Measurements from ENCODE around the gene VAV2. TPM values are rescaled to one million over a fixed set of nuclear protein-coding genes. Genes with fewer than 3 reads are reported as not detected.

Gene VAV2
- total RNA-seq, 1 donor = 13.4 TPM

- no peak for DNase-seq (ENCODE audit: low read depth)
- TF ChIP-seq, protein P1, sequence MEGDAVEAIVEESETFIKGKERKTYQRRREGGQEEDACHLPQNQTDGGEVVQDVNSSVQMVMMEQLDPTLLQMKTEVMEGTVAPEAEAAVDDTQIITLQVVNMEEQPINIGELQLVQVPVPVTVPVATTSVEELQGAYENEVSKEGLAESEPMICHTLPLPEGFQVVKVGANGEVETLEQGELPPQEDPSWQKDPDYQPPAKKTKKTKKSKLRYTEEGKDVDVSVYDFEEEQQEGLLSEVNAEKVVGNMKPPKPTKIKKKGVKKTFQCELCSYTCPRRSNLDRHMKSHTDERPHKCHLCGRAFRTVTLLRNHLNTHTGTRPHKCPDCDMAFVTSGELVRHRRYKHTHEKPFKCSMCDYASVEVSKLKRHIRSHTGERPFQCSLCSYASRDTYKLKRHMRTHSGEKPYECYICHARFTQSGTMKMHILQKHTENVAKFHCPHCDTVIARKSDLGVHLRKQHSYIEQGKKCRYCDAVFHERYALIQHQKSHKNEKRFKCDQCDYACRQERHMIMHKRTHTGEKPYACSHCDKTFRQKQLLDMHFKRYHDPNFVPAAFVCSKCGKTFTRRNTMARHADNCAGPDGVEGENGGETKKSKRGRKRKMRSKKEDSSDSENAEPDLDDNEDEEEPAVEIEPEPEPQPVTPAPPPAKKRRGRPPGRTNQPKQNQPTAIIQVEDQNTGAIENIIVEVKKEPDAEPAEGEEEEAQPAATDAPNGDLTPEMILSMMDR (IDR thresholded peaks at IDR 0.05; ENCODE audit: insufficient read depth, low read depth, low read length) = no peak
- no peak overlapping the region for H3K4me3 ChIP-seq (ENCODE audit: low read depth, low read length)
These were observed 12.2 kb upstream of the VAV2 start for GRCh38 chr9:134004131-134004873.

DNA sequence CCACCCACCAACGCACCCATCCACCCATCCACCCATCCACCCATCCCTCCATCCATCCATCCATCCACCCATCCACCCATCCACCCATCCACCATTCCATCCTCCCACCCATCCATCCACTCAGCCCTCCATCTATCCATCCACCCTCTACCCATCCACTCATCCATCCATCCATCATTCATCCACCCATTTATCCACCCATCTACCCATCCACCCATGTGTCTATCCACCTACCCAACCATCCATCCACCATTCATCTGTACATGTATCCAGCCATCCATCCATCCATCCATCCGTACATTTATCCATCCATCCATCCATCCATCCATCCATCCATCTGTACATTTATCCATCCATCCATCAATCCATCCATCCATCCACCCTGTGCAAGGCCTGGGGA, 11.1 kb upstream of the VAV2 start:
- DNase-seq (ENCODE audit: low read depth) = no peak
- no peak overlapping the region for H3K4me3 ChIP-seq (ENCODE audit: low read depth, low read length)
- TF ChIP-seq, protein P1 (IDR thresholded peaks at IDR 0.05; ENCODE audit: insufficient read depth, low read depth, low read length) = no peak

GRCh38 chr9:134002796-134003195, 10.7 kb upstream of the VAV2 start:
- TF ChIP-seq, protein P1 (IDR thresholded peaks at IDR 0.05; ENCODE audit: insufficient read depth, low read depth, low read length) = no peak
- DNase-seq (ENCODE audit: low read depth) = no peak
- no peak overlapping the region for H3K4me3 ChIP-seq (ENCODE audit: low read depth, low read length)

GRCh38 chr9:133999851-134000265, 7.7 kb upstream of the VAV2 start:
- DNase-seq (ENCODE audit: low read depth) = no peak
- TF ChIP-seq, protein P1 (IDR thresholded peaks at IDR 0.05; ENCODE audit: insufficient read depth, low read depth, low read length) = no peak
- no peak overlapping the region for H3K4me3 ChIP-seq (ENCODE audit: low read depth, low read length)

DNA sequence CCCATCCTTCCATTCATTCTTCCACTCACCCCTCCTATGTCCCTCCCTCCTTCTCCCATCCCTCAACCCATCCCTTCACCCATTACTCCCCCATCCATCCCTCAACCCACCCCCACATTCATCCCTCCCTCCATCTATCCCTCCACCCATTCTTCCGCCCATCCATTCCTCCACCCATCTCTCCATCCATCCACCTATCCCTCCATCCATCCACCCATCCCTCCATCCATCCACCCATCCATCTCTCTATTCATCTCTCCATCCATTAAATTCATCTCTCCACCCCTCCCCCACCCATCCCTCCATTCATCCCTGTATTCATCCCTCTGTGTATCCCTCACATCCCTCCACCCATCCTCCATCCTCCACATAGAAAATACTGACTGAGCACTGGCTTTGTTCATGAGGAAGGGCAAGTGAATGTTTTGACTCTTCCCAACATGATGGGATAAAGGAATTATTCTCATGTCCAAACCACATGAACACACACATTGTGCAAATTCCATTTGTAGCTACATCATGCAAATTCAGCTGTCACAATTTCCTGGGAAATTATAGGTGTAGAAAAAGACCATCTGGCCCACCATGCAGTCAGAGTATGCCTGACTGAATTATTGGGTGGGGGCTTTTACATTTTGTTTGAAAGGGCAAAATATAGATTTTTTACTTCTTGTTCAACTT, 6.9 kb upstream of the VAV2 start:
- TF ChIP-seq, protein P1 (IDR thresholded peaks at IDR 0.05; ENCODE audit: insufficient read depth, low read depth, low read length) = no peak
- no peak for DNase-seq (ENCODE audit: low read depth)
- no peak overlapping the region for H3K4me3 ChIP-seq (ENCODE audit: low read depth, low read length)

DNA sequence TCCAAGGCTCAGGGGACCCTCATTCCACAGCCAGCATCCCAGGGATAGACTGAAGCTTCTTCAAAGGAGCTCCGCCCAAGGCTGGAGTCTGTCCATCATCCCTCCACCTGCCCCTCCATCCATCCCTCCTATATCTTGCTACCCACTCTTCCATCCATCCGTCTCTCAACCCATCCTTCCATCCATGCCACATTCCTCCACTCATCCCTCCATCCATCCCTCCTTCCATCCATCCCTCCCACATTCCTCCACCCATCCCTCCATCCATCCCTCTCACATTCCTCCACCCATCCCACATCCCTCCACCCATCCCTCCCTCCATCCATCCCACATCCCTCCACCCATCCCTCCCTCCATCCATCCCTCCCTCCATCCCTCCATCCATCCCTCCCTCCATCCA, 5.5 kb upstream of the VAV2 start:
- H3K4me3 ChIP-seq (ENCODE audit: low read depth, low read length) = no peak overlapping the region
- no peak for DNase-seq (ENCODE audit: low read depth)
- TF ChIP-seq, protein P1 (IDR thresholded peaks at IDR 0.05; ENCODE audit: insufficient read depth, low read depth, low read length) = no peak

All from fibroblast of villous mesenchyme (primary cell).